Stimulated activated CD4-positive, alpha-beta T cell treated with anti-CD3 and anti-CD28 coated beads, Interleukin-1b, Interleukin-23, amount 100 ng/mL, for 48 hours (primary cell): ENCODE measurements around the gene BTBD9.
"Not testable (repeated sequence)": the region's sequence is repeated elsewhere in the genome, so short reads cannot be mapped to it uniquely, and the experiment has no call there.

Source experiments
- DNase-seq: peaks from one replicate; pipeline ENCODE4 v3.0.0-alpha.2; 2020

Gene BTBD9

DNA sequence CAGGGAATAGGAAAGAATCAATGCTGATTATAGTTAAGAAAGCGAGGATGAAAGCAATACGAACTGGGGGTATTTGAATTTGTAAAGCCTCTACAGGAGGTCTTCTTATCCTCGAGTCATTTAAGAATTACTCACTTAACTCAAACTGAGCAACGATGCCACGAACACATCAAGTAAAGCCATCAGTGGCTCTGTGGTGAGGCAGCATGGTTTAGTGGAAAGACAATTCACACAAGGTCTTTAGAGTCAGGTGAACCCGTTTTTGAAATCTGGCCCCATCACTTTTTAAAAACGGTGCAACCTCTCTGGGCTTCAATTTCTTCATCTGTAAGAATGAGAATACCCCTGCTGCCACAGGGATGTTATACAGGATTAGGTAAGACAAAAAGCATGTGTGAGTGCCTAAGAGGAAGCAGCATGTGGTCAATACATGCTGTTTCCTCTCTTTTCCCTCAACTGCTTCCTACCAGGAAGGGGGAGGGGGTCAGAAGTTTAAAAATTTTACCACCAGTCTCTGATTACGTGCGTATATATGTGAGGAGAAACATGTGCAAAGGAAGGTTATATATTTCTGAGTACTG lies 162.0 kb downstream of the BTBD9 start:
- no peak for DNase-seq

DNA sequence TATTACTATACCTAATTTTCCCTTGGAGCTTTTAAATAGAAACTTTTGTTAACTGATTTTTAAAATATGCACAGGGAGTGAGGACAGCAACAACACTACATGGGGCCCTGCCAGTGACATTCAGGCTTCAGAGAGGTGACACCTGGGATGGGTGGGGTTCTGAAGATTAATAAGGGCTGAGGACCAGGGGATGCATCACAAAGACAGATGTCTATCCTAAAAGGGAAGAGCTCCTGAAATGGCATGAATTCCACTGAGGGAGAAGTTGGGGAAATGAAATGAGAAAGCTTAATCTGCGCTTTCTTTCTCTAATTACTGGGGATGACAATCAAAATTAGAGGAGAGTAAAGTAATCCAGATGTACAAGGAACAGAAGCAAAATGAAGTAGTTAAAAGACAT lies 162.8 kb downstream of the BTBD9 start:
- no peak for DNase-seq

DNA sequence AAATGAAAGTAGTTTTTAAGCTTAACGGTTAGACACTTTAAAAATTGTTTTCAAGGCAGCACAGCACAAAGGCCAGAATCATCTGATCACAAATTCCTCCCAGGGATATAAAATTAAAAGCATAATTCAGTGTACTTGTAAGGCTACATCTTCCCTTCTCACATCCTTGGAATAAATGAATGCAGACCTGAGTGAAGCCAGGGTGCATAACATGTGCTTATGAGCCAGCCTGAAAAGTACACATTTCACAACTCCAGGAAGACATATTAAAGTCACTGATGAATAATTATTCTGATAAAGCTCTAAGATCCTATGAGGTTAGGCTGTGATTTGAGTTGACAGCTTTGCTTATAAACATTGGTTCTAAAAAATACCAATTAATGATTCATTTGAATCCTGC lies 163.6 kb downstream of the BTBD9 start:
- no peak for DNase-seq

DNA sequence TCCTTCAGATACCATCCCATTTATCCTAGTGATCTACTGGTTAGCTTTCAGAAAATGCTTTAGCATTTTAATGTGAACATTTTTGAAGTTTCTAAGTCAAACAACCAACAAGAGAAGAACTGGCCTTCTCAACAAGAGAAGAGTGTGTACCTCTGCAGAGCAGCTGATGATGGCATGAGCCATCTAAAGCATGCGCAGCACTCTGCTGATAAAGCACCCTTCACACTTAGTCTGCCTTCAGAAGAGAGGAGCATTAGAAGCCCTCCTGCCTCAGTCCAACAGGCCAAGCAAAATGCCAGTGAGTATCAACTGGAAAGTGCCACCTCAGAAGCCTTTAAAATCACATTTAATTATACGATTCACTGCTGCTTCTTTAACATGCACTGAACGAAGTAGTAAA lies 169.2 kb downstream of the BTBD9 start:
- no peak for DNase-seq

DNA sequence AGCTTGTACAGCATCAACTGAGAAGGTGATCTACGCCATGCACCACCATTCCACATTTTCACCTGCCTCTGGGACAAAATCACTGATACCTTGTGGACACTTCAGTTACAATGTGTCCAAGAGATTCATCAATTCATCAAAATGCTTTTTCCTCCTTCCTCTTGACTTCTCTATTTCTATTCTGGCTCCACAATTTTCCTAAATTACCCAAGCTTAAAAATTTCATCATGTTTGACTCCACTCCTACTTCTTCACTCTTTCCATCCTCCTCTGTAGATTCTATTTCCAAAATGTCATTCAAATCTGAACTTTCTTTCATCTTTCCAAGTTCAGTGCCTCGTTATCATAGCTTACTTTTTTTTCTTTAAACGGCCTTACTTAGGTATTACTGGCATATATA lies 172.2 kb downstream of the BTBD9 start:
- DNase-seq, result no peak

DNA sequence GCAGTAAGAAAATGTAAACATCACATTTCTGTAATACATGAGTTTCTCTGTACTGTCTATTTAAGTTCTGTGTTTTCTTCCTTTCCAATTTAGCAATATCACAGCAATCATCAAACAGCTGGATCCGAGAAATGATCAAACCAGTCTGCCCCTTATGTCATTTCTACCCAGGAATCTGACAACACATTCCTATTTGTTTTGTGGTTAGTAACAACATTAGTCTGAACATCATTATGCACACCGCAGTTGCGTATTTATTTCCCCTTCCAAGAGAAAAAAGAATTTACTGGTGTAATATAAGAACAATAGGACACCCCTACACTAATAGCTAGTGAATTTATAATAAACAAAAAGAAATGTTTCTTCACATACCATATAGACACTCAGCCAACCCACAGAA lies 179.5 kb downstream of the BTBD9 start:
- DNase-seq, result no peak

DNA sequence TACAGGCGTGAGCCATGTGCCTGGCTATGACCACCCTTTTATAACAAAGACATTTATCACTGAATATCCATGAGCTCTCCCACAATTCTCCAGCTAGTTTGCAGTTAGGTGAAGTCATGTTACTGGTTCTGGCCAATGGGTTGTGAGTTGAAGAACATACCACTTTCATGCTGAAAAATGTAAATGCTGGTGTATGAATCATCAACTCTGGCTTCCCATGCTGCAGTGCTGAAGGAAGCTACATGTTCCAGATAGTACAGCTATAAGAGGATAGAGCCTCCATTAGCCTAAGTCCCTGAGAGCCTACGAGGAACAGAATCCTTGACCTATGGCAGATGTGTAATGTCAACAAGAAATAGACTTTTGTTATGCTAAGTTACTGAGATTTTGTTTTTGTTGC lies 180.4 kb downstream of the BTBD9 start:
- no peak for DNase-seq

DNA sequence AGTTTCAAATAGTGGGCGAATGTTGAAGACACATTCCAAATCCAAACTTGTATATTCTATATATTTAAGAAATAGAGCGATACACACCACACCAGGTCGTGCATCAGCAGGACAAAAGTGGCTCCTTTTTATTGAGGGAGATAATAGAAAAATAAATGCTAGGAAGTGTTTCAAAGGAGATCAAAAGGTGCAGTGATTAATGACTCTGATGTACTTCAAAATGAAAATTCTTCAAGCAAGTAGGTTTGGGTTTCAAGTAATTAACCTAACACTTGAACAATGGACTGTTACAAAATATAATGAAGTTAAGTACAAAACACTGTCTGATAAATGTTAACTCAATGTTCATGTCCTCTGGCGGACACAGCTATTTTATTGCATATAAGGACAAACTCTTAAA lies 185.9 kb downstream of the BTBD9 start:
- no peak for DNase-seq

DNA sequence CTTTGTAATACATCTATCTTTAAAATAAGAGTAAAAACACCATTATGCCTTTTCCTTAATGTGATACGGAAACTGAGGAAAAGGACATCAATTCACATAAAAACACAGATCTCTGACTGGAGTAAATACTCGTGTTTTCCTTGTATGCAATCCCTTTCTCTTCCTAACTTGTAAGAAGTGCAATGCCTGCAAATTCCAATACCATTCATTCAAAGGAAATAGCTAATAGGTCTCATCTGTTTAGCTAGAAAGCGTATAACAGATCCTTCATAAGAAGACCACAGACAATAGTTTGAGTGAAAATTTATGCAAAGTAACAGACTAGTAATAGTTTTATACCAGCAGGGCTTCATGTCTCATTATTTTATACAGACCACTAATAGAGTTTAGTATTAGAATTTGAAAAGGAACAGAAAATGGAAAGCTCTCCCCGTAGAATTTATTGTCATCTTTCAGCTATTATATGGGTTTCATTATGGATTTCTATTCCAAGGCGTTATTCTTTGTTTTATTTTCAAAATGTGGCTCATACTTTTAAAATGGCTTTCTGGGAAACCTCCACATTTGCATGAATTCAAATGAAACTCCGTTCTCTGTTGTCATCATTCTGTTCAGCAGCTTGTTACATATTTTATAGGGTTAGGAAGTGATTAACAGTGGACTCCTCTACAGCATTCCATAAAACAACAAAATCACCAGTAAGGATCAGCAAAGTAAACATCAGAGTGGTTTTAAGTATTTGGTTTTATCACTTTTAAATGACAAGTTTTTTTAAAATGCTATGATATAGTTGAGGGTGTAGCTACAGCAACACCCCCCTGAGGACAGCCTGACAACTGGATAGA lies 186.7 kb downstream of the BTBD9 start:
- DNase-seq, result no peak

DNA sequence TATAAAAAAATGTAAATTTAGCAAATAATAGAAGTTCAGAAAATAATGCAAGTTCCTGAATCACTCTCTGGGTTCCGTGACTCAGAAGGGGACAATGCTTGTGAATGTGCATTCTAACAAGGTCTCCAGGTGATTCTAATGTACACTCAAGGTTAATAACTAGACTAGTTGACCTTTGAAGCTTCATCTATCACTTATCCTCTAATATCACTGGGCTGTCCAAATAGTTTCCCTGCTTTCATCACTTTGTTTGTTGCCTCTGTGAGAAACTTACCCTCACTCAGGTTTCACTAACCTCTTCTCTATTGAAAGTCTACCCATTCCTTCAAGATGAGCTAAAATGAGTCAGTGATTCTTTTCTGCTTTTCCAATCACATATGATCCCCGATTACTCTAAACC lies 189.0 kb downstream of the BTBD9 start:
- no peak for DNase-seq

DNA sequence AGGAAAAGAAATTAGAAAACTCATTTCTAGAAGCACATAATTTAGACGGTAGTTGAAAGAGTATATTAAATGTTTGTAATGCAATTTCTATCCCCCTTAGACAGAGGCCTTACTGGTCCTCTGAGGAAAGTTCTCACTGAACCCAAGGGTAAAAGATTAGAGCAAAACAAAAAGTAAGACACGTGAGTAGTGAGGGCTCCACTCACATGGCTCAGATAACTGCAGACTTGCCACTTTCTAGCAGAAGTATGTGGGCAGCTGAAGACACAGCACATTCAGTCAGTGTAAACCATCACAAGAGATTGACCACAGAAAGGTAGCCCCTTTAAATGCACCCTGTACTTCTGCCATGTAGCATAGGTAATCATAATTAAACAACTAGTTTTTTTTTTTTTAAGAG lies 193.8 kb downstream of the BTBD9 start:
- DNase-seq, result no peak

DNA sequence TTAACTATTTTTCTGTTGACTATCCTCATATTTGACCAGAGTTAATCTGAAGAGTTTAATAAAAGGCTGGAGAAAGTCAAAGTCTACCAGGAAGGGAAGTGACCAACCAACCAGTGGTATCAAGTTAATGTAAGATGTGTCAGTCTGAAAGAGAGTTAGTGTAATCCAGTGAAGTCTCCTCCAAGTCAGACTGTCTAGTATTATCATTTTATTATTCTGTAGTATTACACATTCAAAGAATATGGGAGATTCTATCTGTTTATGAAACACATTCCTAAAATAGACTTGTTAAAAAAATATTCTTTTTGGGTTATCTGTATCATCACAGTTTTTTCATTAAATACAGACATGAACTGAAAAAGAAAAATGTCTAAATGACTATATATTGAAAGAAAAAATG lies 194.4 kb downstream of the BTBD9 start:
- DNase-seq, result no peak

DNA sequence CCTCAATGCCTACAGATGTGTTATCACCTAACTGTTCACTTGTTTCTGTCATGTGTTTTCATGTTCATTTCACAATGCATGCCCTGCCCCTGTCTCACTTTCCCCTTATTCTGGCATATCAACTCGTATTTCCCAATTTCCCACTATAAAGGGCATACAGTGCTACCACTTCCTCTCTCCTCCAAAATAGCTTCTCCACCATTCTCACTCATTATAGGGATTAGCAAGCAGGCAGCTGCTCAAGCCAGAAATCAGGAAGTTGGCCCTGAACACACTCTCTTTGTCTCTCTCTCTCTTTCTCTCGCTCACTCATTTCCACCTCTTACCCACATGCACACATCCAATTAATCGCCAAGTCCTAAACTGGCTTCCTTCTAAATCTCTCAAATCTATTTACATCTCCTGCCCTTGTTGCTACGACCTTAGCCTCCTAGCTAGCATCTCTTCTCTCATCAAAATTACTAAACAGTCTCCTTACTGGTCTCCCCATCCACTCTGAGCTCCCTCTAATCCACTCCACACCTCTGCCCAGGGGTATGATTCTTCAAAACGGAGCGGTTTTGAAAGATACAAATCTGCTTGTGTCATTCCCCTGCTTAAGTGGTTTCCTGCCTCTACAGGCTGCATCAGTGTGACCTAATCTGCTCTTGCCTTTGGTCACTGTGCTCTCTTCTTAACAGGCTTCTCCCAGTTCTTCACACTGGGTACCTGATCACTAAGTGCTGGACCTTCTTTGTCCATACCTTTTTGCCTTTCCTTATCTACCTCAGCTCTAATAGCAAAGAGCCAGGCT lies 196.2 kb downstream of the BTBD9 start:
- DNase-seq, result no peak

DNA sequence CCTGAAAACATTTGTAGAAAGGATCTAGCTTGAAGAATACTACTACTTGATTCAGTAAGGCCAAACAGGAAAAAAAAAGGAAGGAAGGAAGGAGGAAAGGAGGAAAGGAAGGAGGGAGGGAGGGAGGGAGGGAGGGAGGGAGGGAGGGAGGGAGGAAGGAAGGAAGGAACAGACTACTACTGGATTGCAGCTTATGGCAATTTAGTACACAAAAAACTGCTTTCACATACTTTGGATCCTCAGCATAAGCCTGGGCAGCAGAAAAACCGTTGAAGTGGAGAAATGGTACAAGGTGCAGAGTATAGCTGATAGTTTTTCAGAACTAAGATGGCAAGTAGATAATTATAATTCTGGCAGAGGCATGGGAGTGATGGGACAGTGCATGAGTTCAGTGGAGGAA lies 201.6 kb downstream of the BTBD9 start:
- DNase-seq, result no peak

DNA sequence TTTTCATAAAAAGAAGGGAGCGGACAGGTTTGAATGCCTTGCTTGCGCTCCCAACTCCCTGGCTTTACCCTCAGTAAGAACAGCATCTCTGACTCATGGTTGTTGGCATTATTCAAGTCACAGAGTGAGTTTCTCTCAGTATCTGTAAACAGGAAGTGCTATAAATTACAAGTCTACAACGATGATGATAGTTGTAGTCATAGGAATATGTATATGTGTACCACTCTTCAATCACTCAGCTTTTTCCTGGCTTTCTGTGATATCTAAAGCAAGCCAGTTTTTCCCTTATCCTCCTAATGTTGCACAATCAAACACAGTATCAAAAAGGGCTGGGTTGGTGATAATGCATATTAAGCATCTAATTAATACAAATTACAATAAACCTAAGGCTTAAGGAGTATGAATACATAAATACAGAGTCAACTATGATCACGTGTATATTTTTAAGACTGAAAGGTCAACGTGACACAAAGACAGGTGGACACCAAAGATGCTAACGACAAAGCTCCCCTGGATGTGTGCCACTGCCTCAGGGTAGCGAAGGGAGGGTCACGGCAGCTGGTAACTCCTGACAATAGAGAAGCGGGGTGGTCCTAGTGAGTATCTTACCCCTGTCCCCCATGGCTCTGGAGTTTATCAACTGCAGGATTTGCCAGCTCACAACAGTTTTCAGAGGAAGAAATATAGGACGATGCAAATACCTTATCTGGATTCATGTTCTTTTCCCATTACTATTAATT lies 202.8 kb downstream of the BTBD9 start:
- DNase-seq, result no peak

DNA sequence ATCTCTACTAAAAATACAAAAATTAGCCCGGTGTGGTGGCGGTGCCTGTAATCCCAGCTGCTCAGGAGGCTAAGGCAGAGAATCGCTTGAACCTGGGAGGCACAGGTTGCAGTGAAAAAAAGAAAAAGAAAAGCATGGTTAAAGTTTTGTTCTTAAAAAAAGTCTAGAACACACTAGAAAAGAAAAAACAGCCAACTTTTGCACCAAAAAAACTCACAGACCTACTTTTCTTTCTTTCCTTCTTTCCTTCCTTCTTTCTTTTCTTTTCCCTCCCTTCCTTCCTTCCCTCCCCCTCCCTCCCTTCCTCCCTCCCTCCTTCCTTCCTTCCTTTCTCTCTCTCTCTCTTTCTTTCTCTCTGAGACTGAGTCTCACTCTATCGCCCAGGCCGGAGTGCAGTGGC lies 204.4 kb downstream of the BTBD9 start:
- no peak for DNase-seq

DNA sequence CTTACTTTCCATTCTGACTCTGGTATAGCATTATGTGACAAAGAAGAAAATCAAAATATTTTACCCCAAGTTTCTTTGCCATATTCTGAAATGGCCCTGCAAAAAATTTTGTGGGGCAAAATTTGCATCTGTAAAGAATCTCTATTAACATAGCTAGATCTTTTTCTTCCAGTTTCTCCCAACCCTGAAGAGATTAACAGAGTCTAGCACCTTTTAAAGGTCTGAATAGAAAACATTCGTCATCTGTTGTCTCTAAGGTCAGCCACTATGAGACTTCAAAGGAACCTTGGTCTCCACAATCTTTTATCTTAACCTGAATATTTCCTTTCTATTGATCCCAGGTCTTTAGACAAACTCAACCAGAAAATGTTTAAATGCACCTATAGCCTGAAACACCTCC lies 205.7 kb downstream of the BTBD9 start:
- no peak for DNase-seq

DNA sequence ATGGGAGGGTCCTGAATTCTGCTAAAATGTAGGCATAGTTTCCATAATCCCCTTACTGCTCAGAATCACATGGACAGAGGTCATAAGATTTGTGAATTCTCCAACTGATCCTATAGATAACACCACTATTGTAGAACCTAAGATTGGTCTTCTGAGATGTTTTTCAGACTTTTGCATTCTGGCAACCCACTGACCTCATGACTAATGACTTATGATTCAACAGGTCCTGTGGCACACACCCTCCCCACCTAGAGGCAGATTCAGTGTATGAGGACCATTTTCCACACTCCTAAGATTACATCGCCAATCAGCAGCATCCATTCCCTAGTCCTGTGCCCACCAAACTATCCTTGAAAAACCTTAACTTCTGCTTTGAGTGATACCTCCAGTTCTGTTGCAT lies 207.2 kb downstream of the BTBD9 start:
- DNase-seq, result no peak

DNA sequence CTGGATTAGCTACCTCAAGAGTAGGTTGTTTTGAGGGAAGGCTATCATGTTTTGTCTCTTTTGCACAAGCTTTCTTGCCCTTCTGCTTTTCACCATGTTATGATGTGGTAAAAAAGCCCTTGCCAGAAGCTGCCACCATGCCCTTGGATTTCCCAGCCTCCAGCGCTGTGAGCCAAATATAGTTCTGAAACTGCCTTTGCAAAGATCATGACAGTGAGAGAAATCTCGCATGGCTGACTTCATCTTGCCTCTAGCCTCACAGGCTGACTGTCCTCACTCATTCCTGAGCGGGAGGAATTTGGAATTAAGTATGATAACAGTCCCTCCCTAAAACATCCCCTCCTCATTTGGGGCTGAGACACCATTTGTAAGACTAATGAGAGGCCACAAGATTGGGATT lies 207.7 kb downstream of the BTBD9 start:
- no peak for DNase-seq

DNA sequence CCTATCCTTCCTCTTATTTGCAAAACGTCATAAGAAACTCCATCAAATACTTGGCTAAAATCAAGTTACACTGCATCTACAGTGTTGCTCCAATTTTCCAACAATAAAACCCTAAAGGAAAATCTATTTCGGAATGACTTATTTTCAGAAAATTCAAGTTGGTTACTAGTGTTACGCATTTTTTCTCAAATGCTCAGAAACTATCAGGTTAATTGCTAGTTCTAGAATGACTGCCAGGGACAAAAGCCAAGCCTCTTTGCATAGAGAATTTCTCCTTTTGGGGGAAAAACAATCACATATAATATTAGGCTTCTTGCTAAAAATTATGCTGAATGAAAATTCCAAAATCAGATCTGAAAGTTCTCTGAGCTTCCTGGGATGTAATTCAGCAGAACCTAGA lies 210.2 kb downstream of the BTBD9 start:
- DNase-seq, result no peak

DNA sequence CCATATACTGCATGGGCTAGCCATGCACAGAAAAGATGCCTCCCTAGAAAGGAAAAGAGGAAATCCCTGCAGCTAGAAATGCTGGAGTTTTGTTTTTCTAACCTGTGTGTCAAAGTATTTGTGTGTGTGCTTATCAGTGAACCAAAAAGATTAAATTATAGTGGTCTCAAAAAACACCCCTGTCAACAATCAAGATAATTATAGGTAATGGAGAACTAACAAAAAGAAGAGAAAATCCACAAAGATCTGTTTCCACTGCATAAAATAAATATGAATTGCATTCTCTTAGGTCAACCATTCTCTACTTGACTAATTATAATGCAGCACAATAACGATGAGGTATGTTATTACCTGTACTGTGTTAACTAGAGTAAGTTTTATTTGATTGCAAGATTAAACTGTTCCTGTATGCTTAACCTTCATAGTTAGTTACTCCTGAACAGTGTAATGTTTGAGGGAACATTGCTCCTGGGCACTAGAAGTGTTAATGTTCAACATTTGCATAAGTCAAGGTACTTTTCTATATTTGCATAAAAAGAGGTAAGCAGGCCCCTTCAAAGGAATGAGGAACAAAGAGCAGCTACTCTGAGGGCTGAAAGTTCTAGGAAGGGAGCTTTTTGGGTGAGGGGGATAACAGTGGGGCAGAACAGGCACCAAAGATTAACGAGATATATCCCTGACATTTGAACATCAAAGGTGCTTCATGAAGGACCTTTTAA lies 212.1 kb downstream of the BTBD9 start:
- no peak for DNase-seq

DNA sequence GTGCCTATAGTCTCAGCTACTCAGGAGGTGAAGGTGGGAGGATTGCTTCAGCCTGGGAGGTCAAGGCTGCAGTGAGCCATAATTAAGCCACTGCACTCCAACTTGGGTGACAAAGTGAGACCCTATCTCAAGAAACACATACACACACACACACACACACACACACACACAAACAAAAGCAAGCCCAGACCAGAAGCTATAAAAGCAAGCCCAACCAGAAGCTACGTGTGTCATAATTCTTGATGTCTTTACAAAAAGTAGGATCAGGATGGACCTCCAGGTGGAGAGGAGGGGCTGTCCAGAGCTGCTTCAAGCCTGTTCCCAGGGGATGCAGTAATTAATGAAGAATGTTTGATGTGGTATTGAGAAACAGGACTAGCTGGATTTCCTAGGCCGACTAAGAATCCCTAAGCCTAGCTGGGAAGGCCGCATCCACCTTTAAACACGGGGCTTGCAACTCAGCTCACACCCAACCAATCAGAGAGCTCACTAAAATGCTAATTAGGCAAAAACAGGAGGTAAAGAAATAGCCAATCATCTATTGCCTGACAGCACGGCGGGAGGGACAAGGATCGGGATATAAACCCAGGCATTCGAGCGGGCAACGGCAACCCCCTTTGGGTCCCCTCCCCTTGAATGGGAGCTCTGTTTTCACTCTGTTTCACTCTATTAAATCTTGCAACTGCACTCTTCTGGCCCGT lies 213.8 kb downstream of the BTBD9 start:
- not testable (repeated sequence) for DNase-seq
